GM18505 (cell line): ENCODE data around the gene ZFP1.

Experiments
- ATAC-seq: cut with Tn5 transposase; IDR thresholded peaks from one replicate; pipeline ENCODE4 v1.9.1; 2021; ENCODE audit not compliant: unreplicated experiment
- POLR2A ChIP-seq: IDR thresholded peaks from 4 replicates; pipeline ENCODE4 v1.6.1; 2011; ENCODE audit warnings: borderline replicate concordance; ENCODE audit not compliant: insufficient read depth, insufficient read length; ENCODE audit errors: extremely low read depth

ZFP1 gene

DNA sequence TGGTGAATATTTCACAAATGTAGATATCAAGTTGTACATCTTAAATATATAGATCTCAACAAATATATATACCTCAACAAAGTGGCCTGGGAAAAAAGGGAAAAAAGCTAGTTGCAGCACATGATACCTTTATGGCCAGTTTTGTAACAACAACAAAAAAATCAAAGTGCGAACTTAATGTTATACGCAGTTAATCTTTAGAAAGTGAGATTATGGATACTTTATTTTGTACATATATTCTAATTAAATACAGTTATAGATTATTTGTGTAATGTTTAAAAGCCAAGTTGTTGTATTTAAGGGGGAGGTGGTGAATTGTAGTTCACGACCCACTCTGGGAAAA lies 385 bp upstream of the ZFP1 start:
- ATAC-seq, result no peak
- no peak for TF ChIP-seq POLR2A

DNA sequence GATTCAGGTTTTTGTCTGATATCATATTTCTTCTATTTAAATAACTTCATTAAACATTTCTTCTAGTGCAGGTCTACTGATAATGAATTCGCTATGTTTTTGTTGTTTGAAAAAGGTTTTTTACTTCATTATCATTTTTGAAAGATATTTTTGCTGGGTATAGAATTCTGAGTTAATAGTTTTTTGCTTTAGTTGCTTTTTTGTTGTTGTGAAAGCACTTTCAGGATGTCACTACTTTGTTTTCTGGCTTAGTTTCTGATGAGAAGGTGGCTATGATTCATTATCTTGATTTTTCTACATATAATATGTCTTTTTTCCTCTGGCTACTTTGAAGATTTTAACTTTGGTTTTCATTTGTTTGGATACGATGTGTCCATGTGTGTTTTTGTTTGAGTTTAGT lies 3.5 kb downstream of the ZFP1 start:
- no peak for TF ChIP-seq POLR2A
- no peak for ATAC-seq

DNA sequence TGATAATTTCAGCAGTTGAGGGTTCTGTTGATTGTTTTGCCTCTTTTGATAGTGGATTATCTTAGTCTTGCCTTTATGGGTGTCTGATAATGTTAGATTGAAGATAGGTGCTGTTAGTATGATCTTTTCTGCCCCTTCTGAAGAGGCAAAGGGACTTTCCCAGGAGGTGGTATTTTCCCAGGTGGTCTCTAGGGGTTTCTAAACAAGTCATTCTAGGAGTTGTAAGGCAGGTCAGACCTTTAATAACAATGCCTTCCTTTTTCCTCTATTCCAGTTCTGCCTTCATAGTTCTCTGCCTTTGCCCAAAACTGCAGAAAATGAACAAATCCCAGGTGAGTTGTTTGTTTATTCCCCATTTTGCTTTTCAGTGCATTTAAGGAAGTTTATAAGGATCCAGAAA lies 4.3 kb downstream of the ZFP1 start:
- ATAC-seq, result no peak
- TF ChIP-seq POLR2A, result no peak

DNA sequence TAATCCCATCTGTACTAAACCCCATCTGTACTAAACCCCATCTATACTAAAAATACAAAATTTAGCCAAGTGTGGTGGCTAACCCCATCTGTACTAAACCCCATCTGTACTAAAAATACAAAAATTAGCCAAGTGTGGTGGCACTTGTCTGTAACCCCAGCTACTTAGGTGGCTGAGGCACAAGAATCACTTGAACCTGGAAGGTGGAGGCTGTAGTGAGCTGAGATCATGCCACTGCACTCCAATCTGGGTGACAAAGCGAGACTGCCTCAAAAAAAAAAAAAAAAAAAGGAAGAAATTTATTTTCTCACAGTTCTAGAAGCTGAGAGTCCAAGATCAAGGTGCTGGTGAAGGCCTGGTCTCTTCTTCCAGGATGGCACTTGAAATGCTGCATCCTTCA lies 12.1 kb downstream of the ZFP1 start:
- TF ChIP-seq POLR2A, result no peak
- ATAC-seq, result no peak

DNA sequence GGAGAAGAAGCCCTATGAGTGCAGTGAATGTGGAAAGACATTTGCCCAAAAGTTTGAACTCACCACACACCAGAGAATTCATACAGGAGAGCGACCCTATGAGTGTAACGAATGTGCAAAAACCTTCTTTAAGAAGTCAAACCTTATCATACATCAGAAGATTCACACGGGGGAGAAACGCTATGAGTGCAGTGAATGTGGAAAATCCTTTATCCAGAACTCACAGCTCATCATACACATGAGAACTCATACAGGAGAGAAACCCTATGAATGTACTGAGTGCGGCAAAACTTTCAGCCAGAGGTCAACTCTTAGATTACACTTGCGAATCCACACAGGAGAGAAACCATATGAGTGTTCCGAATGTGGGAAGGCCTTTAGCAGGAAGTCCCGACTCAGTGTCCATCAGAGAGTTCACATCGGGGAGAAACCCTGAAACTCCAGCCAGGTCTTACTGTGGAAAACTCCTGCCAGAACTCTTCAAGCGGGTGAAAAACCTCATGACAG lies 21.6 kb downstream of the ZFP1 start:
- no peak for ATAC-seq
- no peak for TF ChIP-seq POLR2A

DNA sequence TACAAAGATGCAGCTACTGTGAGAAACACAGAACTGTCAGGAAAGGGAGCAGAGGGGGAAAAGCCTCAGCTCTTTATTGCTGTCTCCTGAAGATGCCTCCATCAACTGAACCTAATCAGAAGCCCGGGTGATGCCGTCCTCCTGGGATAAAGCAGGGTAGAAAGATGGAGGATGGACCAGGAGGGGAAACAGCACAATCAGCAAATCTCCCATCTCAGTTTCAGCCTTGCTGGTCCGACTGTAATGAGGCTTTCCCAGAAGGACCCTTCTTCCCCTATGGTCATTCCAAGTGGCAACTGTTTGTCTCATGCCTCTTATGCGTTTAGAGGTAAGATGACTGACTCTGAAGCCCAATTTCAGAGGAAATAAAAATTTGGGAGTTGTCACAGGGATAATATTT lies 24.3 kb downstream of the ZFP1 start:
- no peak for ATAC-seq

DNA sequence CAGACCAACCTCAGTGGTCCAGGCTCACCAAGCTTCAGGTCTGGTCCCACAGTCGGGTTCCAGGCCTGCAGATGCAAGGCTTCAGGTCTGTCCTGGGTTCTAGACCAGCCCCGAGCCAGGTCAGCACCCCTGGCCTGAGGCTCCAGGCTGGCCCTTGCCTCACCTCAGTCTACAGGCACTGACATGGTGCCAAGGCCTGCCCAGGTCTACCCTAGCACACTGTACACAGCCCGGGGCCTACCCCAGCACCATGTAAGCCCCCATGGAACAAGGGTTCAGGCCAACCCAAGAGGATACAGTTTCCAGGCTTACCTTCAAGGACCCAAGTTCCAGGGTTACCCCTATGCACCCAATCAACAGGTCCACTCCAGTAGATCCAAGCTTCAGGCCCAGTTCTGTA lies 26.8 kb downstream of the ZFP1 start:
- ATAC-seq, result no peak
- no peak for TF ChIP-seq POLR2A

More for the DNA sequence above, 24.3 kb downstream of the ZFP1 start:
- TF ChIP-seq POLR2A, result no peak

DNA sequence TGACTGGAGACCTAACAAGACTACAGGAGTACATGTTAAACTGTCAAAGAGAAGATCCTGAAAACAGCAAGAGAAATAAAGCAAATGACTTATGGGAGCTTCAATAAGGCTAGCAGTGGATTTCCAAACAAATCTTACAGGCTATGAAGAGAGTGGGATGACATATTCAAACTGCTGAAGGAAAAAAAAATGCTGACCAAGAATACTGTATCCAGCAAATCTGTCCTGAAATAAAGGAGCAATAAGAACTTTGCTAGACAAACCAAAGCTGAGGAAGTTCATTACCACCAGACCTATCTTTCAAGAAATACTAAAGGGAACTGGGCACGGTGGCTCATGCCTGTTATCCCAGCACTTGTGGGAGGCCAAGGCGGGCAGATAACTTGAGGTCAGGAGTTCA lies 28.6 kb downstream of the ZFP1 start:
- no peak for ATAC-seq
- TF ChIP-seq POLR2A, result no peak

DNA sequence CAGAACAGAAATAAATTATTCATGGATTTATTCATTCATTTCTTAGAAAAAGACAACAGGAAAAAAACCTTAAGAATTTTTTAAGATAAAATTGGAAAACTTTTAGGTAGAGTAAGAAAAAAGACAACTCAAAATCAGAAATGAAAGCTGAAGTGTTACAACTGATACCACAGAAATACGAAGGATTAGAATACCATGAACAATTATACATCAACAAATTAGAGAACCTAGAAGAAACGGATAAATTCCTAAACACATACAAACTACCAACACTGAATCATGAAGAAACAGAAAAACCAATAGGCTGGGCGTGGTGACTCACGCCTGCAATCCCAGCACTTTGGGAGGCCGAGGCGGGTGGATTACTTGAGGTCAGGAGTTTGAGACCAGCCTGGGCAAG lies 30.9 kb downstream of the ZFP1 start:
- ATAC-seq, result no peak
- no peak for TF ChIP-seq POLR2A

DNA sequence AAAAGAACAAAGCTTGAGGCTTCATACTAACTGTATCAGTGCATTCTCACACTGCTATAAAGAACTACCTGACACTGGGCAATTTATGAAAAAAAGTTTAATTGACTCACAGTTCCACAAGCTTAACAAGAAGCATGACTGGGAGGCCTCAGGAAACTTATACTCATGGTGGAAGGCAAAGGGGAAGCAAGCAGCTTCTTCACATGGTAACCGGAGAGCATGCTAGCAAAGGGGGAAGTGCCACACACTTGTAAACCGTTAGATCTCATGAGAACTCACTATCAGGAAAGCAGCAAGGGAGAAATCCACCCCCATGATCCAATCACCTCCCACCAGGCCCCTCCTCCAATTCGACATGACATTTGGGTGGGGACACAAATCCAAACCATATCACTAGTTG lies 33.3 kb downstream of the ZFP1 start:
- no peak for ATAC-seq
- TF ChIP-seq POLR2A, result no peak

DNA sequence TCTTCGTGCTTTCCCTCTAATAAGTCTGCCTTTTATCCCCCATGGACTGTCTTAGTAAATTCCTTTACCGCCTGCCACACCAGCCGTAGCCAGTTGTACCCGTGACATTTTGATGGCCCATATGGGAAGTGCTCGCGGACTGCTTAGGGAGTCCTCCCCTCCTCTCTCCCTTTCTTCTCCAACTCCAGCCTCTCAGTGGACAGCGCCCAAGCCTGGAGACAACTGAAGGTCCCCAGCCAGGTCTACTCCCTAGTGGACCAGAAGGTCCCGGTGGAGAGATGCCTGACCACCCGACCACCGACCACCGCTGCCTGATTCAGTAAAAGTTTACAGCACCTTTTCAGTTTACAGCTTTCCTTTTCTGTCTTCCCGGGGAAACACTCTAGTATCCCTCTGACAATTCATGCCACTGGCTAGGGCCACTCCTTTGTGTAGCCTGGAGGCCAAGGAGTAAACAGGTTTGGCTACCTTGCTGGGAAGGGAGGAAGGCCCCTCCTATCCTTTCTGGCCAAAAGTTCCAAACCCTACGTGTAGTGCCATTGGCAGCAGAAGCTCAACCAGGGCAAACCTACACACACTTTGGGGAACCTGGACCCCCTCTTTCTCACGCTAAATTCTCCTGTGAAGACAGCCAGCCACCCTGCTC lies 40.6 kb downstream of the ZFP1 start:
- no peak for ATAC-seq
- no peak for TF ChIP-seq POLR2A

DNA sequence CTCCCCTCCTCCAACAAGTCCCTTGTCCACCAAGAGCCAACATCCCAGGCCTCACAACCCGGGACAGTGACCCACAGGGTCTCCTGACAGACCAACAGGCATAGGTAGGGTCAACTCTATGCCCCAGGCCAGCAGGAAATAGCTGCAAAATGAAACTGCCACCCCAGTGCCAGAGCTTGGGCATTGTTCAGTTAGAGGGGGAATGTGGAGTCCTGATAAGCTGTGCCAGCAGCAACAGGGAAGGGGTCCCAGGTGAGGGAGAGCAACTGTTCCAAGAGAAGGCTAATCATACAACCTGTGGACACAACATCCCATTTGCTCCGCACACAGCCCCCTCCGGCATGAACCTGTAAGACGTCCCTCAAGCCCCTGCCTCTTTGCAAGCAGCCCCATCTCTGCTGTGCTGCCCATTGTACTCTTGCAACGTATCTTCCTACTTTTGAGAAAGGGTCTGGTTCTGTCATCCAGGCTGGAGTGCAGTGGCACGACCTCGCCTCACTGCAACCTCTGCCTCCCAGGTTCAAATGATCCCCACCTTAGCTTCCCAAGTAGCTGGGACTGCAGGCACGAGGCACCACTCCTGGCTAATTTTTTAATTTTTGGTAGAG lies 41.4 kb downstream of the ZFP1 start:
- ATAC-seq, result no peak
- no peak for TF ChIP-seq POLR2A

DNA sequence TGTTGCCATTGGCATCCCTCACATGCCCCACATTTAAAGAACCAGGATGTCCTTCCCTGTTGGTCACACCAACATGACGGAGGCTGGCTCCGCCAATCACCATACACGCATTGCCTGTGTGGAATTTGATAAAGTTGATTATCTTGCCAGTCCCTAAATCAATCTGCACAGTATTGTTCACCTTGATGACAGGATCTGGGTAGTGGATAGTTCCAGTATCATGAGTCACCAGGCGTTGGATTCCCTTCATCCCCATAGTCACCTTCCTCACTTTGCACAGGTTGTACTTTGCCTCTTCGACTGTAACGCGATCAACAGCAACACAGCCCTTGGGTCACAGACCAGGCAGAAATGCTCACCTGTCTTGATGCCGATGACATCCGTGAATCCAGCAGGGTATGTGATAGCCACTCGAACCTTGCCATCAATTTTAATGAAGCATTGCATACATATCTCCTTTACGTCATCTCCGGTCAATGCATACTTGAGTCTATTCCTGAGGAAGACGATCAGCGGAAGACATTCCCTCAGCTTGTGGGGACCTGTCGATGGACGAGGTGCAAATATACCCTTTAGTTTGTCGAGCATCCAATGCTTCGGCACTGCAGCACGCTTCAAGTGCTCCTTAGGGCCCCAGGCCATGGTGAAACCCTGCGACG lies 44.4 kb downstream of the ZFP1 start:
- ATAC-seq, result no peak
- TF ChIP-seq POLR2A, result no peak

DNA sequence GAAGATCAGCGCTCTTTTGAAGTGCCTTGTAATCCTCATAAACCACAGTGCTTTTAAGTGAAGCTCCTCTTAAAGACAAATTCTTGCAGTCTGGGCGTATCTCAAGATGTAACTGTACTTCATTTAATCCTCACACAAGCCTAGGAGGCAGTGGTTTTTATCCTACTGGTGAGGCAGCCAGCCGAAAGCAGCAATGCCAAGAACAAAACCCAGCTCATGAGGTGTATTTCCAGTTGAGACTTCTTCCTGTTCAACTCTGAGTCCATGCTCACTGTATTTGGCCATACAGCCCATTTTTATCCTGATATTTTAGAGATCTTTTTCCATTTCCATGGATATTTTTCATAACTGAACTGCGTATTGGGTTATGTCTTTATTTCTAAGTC lies 44.9 kb downstream of the ZFP1 start:
- TF ChIP-seq POLR2A, result no peak
- ATAC-seq, result no peak
